HG02623 (cell line): ENCODE results near the gene MUC13.

Experiments
- ATAC-seq: cut with Tn5 transposase; IDR thresholded peaks from one replicate; pipeline ENCODE4 v1.9.1; 2021; ENCODE audit warnings: moderate library complexity; ENCODE audit not compliant: unreplicated experiment

MUC13 gene

GRCh38 chr3:124878561-124879336 lies 55.8 kb downstream of the MUC13 start:
- no peak for ATAC-seq

- no peak for ATAC-seq
Measured at GRCh38 chr3:124877674-124878073, 56.9 kb downstream of the MUC13 start.

- ATAC-seq = no peak
Measured at GRCh38 chr3:124876401-124876878, 58.1 kb downstream of the MUC13 start.

GRCh38 chr3:124873226-124873625 lies 61.3 kb downstream of the MUC13 start:
- ATAC-seq = no peak

- no peak for ATAC-seq
Measured at GRCh38 chr3:124867511-124867910, 67.0 kb downstream of the MUC13 start.

GRCh38 chr3:124862006-124862405 lies 72.5 kb downstream of the MUC13 start:
- ATAC-seq = no peak

GRCh38 chr3:124861041-124861440 lies 73.5 kb downstream of the MUC13 start:
- ATAC-seq = no peak

GRCh38 chr3:124860599-124860998 lies 74.0 kb downstream of the MUC13 start:
- no peak for ATAC-seq

GRCh38 chr3:124859025-124859424 lies 75.5 kb downstream of the MUC13 start:
- no peak for ATAC-seq

GRCh38 chr3:124858275-124858674 lies 76.3 kb downstream of the MUC13 start:
- no peak for ATAC-seq

- ATAC-seq = no peak
Measured at GRCh38 chr3:124856677-124857076, 77.9 kb downstream of the MUC13 start.
